GM12878 (cell line): Measurements from ENCODE around the gene ZC3H10. TPM values are rescaled to one million over a fixed set of nuclear protein-coding genes. Genes with fewer than 3 reads are reported as not detected.

Source experiments
- ASH2L ChIP-seq: fragments of 300-600, 200-600 bp; sonication (generic); IDR thresholded peaks from 2 replicates; pipeline ENCODE4 v1.6.1; 2017; ENCODE audit warnings: low read depth, mild to moderate bottlenecking, borderline replicate concordance
- CBFB ChIP-seq: IDR thresholded peaks from 2 replicates; pipeline ENCODE4 v1.6.1; 2016; ENCODE audit warnings: antibody characterized with exemption, low read depth
- CBX3 ChIP-seq: fragments of 200-600 bp; sonication (generic); IDR thresholded peaks from 2 replicates; pipeline ENCODE4 v1.6.1; 2016; ENCODE audit warnings: low read depth, borderline replicate concordance
- CEBPB ChIP-seq, 2 experiments: fragments of 150-350 bp in 1 of 2; IDR thresholded peaks; 2 replicates each; pipeline ENCODE4 v1.6.1; 2012 to 2014; ENCODE audit warnings: low read depth in 2 of 2, low read length in 2 of 2, borderline replicate concordance in 1 of 2, inconsistent platforms in 1 of 2
- DPF2 ChIP-seq: fragments of 450-650 bp; IDR thresholded peaks from 2 replicates; pipeline ENCODE4 v1.6.1; 2017; ENCODE audit warnings: mild to moderate bottlenecking
- ESRRA ChIP-seq: IDR thresholded peaks from 2 replicates; pipeline ENCODE4 v1.6.1; 2012; ENCODE audit warnings: mild to moderate bottlenecking, low read length, improper control_type of control experiment
- ETV6 ChIP-seq, 2 experiments: fragments of 450-650 bp in 1 of 2; IDR thresholded peaks in 1 of 2; conservative IDR thresholded peaks in 1 of 2; 2 replicates each; pipeline ENCODE4 v1.6.1; 2014; ENCODE audit warnings: antibody characterized with exemption in 1 of 2, borderline replicate concordance in 1 of 2, low read depth in 1 of 2, mild to moderate bottlenecking in 1 of 2, moderate library complexity in 1 of 2
- FOXM1 ChIP-seq: IDR thresholded peaks from 2 replicates; pipeline ENCODE4 v1.6.1; 2012; ENCODE audit warnings: low read depth, mild to moderate bottlenecking, inconsistent platforms, low read length, moderate library complexity
- IRF5 ChIP-seq: fragments of 450-650 bp; IDR thresholded peaks from 2 replicates; pipeline ENCODE4 v1.6.1; 2017; ENCODE audit warnings: borderline replicate concordance
- KDM1A ChIP-seq: fragments of 200-600 bp; sonication (generic); IDR thresholded peaks from 2 replicates; pipeline ENCODE4 v1.6.1; 2016; ENCODE audit warnings: borderline replicate concordance
- NR2C2 ChIP-seq: IDR thresholded peaks from 2 replicates; pipeline ENCODE4 v1.6.1; 2011; ENCODE audit warnings: borderline replicate concordance, low read depth; ENCODE audit not compliant: control insufficient read depth, insufficient read length
- PAX5 ChIP-seq: IDR thresholded peaks from 2 replicates; pipeline ENCODE4 v1.6.1; 2011; ENCODE audit warnings: low read depth, low read length, borderline replicate concordance
- YY1 ChIP-seq: IDR thresholded peaks from 2 replicates; pipeline ENCODE4 v1.6.1; 2011; ENCODE audit warnings: low read depth, mild to moderate bottlenecking, low read length
- ZNF274 ChIP-seq: IDR thresholded peaks from one replicate; pipeline ENCODE4 v1.8.0; 2011; ENCODE audit not compliant: insufficient read length, insufficient read depth
- polyA plus RNA-seq, 11 experiments: library from polyadenylated mRNA; depleted of rRNA in 4 of 11; unstranded in 6 of 11; stranded (reverse) in 5 of 11; fragments of >200 nt; fragmentation: Nextera tagmentation in 4 of 11; fragmentation: Illumina TruSeq in 1 of 11; extraction: Ambion mirVana in 4 of 11; extraction: Trizol in 1 of 11; gene quantifications; 1 replicate in 1 of 11; 2 replicates in 10 of 11; pipeline versions ENCODE4 v1.2.1 to v1.2.3, GENCODE V29; 2011 to 2016; ENCODE audit warnings: inconsistent platforms in 2 of 11, missing spikeins in 2 of 11, low read depth in 1 of 11
- total RNA-seq, 4 experiments: library from RNA; depleted of rRNA in 3 of 4; stranded (reverse); fragments of >200 nt in 3 of 4; fragmentation: Illumina TruSeq in 1 of 4; extraction: Trizol in 1 of 4; gene quantifications; 2 replicates each; pipeline versions ENCODE4 v1.2.1 to v1.2.3, GENCODE V29; 2013 to 2021
- TF ChIP-seq, protein P1 (sequence below): IDR thresholded peaks from 2 replicates; pipeline ENCODE4 v1.6.1; 2012; ENCODE audit warnings: improper control_type of control experiment, low read depth, low read length; ENCODE audit not compliant: insufficient replicate concordance
- TF ChIP-seq, protein P2 (sequence below): IDR thresholded peaks from 2 replicates; pipeline ENCODE4 v1.6.1; 2012; ENCODE audit warnings: mild to moderate bottlenecking, low read depth, low read length

Gene ZC3H10
- total and polyA plus RNA-seq, 10 of the 15 experiments (the other 5 are each of a cell fraction or from before 2014, with no cell fraction given): 0.56 to 6.4 (median 3.7) TPM

DNA sequence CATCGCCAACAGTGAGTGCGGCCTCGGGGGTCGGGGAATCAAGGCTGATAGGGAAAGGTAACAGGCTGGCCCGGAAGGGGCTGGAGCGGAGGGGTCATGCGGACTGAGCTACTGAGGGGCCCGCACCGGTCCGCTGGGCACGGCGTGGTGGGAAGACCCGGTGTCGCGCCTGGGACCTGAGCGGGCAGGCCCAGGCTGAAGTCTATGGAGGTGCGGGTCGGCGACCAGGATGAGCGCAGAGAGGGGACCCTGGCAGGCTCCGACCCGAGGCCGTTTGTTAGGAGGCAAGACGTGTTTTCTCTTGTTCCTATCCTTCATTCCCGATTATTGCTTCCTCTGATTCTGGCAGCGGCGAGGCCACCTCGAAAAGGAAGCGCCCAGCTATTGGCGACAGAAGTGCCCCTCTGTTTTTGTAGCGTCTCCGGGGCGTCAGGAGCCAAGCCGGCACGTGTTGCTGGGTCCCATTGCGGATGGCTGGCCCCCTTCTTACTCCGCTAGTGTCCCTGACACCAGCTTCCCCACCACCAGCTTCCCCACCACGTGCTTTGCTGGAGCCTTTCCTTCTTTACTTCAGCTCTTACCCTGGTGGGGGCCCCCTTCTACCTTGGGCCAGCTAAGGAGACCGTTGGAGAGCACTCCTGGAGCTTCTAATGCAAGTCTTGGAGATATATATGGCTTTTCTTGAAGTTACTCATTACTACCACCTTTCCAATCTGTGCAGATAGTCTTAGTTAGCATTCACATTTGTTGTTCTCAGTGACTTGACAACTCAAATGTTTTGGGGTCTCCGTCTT, 13.1 kb upstream of the ZC3H10 start (continued):
- TF ChIP-seq IRF5 (no peak), CEBPB (IDR thresholded peaks at IDR 0.05; ENCODE audit: borderline replicate concordance in 1 of 2, low read depth in 2 of 2, low read length in 2 of 2) (no peak), YY1 (no peak), ASH2L (0 out of 2 replicates have a peak, but pooled peaks have one; percentile 0), DPF2 (0 out of 2 replicates have a peak, but pooled peaks have one; percentile 51), KDM1A (no peak), ZNF274 (no peak), FOXM1 (no peak), ESRRA (no peak), NR2C2 (no peak), PAX5 (peak; percentile 48; the same call in 1 of the 2 replicates), CBFB (no peak), ETV6 (conservative IDR thresholded peaks at IDR 0.05 in 1 of 2, IDR thresholded peaks at IDR 0.05 in 1 of 2; ENCODE audit: borderline replicate concordance in 1 of 2, low read depth in 1 of 2) (0 out of 4 replicates have a peak, but pooled peaks of 1 of the 2 experiments have one; percentile 47), CBX3 (no peak)
- TF ChIP-seq, protein P1, sequence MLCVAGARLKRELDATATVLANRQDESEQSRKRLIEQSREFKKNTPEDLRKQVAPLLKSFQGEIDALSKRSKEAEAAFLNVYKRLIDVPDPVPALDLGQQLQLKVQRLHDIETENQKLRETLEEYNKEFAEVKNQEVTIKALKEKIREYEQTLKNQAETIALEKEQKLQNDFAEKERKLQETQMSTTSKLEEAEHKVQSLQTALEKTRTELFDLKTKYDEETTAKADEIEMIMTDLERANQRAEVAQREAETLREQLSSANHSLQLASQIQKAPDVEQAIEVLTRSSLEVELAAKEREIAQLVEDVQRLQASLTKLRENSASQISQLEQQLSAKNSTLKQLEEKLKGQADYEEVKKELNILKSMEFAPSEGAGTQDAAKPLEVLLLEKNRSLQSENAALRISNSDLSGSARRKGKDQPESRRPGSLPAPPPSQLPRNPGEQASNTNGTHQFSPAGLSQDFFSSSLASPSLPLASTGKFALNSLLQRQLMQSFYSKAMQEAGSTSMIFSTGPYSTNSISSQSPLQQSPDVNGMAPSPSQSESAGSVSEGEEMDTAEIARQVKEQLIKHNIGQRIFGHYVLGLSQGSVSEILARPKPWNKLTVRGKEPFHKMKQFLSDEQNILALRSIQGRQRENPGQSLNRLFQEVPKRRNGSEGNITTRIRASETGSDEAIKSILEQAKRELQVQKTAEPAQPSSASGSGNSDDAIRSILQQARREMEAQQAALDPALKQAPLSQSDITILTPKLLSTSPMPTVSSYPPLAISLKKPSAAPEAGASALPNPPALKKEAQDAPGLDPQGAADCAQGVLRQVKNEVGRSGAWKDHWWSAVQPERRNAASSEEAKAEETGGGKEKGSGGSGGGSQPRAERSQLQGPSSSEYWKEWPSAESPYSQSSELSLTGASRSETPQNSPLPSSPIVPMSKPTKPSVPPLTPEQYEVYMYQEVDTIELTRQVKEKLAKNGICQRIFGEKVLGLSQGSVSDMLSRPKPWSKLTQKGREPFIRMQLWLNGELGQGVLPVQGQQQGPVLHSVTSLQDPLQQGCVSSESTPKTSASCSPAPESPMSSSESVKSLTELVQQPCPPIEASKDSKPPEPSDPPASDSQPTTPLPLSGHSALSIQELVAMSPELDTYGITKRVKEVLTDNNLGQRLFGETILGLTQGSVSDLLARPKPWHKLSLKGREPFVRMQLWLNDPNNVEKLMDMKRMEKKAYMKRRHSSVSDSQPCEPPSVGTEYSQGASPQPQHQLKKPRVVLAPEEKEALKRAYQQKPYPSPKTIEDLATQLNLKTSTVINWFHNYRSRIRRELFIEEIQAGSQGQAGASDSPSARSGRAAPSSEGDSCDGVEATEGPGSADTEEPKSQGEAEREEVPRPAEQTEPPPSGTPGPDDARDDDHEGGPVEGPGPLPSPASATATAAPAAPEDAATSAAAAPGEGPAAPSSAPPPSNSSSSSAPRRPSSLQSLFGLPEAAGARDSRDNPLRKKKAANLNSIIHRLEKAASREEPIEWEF: no peak
- TF ChIP-seq, protein P2, sequence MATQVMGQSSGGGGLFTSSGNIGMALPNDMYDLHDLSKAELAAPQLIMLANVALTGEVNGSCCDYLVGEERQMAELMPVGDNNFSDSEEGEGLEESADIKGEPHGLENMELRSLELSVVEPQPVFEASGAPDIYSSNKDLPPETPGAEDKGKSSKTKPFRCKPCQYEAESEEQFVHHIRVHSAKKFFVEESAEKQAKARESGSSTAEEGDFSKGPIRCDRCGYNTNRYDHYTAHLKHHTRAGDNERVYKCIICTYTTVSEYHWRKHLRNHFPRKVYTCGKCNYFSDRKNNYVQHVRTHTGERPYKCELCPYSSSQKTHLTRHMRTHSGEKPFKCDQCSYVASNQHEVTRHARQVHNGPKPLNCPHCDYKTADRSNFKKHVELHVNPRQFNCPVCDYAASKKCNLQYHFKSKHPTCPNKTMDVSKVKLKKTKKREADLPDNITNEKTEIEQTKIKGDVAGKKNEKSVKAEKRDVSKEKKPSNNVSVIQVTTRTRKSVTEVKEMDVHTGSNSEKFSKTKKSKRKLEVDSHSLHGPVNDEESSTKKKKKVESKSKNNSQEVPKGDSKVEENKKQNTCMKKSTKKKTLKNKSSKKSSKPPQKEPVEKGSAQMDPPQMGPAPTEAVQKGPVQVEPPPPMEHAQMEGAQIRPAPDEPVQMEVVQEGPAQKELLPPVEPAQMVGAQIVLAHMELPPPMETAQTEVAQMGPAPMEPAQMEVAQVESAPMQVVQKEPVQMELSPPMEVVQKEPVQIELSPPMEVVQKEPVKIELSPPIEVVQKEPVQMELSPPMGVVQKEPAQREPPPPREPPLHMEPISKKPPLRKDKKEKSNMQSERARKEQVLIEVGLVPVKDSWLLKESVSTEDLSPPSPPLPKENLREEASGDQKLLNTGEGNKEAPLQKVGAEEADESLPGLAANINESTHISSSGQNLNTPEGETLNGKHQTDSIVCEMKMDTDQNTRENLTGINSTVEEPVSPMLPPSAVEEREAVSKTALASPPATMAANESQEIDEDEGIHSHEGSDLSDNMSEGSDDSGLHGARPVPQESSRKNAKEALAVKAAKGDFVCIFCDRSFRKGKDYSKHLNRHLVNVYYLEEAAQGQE: no peak
